HS-27A (cell line): ENCODE results near the gene COPZ2.
"Not testable (repeated sequence)": the region's sequence is repeated elsewhere in the genome, so short reads cannot be mapped to it uniquely, and the experiment has no call there.

ENCODE experiments used
- DNase-seq: peaks from one replicate; pipeline ENCODE4 v3.0.0-alpha.2; 2012; ENCODE audit warnings: low read depth, missing footprints

Gene COPZ2

DNA sequence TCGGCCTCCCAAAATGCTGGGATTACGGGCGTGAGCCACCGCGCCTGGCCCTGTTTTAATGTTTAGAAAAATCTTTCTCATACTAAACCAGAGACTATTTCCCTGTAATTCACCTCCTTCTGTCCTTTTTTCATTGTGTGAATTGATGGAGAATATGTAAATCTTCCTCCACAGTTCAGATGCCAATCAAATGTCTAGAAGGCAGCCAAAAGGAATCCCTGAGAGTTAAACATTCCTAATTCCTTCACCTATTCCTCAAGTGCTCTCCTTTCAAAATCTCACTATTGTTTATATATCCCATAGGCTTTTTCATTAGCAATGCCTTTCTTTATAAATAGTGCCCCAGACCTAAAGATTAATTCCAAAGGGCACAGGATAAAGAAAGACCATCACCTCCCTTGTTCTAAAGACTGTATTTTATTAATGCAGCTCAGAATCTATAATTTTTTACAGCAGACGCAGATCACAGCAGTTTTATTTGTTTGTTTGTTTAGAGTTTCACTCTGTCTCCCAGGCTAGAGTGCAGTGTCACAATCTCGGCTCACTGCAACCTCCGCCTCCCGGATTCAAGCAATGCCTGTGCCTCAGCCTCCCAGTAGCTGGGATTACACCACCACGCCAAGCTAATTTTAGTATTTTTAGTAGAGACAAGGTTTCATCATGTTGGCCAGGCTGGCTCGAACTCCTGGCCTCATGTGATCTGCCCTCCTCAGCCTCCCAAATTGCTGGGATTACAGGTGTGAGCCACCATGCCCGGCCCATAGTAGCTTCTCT lies 30.5 kb downstream of the COPZ2 start:
- no peak for DNase-seq

DNA sequence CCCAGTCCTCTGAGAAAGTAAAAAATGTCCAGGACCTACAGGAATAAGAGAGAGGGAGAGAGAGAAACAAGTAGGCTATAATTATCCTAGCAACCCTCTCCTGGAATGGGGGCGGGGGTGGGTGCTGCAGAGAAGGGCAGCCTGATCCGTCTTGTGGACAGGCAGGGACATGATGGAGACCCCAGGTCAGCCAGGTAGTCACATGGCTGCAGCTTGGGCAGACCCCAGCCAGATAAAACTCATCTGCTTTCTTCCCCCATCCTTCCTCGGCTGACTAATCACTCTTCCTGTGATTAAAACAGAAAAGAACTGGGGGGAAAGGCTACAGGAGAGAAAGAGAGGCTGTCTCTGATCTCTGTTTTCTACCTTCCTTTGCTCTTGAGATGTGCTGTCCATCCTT lies 32.6 kb downstream of the COPZ2 start:
- no peak for DNase-seq

DNA sequence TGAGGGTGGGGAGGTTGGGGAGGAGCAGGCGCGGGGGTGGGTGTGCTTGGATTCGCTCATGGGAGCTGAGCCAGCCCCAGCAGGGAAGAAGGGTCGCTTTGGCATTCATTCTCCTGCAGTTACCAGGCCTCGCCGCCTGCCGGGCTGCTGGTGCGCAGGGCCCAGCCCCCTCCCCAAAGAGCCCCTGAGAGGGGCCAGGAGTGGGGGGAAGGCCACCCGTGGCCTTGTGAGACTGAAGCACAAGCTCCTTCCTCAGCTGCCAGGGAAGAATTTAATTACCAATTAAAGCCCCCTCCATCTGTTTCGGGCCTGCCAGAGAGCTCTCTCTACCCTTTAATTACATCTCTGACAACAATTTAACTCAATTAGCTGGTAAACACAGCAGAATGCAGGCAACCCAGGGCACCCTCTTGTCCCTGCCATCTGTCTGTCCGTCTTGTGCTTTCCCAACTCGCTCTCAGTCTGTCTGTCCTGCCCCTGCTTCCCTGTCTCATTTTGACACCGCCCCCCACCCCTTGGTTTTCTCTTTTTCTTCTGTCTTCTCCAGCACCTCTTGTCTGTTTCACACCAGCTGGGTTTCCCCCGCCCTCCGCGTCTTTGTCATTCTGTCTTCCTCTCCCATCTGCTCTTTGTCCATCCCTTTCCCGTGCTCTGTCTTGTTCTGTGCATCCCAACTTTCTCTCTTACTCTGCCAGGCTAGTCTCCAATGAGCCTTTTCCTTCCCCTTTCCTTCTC lies 34.0 kb downstream of the COPZ2 start:
- DNase-seq = no peak

DNA sequence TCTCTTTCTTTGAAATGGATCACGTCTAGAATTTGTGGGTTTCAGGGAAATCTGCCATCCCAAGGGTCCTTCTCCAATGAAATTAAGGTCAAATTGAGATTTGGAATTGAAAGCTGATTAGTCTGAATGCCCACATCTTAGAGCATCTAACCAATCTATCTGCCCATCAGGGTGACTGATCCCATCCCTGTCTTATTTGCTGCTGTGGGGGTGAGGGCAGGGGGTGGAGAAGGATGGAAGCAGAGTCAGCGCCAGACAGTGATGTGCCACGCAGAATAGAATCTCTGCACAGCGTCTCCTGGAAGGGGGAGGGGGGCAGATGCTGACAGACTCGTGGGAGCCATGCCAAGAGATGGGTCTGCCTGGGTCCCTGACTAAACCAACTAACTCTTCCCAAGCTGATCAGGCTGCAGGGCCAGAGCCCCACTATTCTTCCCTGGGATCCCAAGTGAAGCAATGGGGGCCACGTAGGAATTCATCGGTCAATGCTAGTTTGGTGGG lies 34.6 kb downstream of the COPZ2 start:
- DNase-seq = no peak

DNA sequence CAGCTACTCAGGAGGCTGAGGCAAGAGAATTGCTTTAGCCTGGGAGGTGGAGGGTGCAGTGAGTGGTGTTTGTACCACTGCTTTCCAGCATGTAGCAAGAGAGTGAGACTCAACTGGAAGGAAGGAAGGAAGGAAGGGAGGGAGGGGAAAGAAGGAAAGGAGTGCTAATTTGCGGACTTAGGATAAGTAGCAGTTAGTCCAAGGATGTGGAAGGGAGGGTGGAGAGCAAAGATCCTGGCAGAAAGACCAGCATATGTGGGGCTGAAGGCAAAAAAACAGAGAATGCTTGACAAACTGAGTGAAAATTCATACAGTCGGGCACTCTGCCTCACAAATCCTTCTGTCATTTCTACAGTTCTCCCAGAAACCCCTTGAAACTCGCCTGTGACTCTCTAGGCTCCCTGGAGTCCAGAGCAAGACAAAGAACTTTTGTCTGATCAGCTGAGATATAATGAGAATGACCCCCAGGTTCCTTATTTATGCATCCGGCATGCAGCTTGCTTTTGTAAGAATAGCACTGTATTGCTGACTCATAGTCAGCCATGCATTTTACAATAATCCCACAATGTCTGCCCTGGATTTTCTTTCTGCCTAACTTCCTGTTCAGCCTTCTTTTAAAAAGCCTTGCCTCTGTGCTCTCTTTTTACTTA lies 35.2 kb downstream of the COPZ2 start:
- DNase-seq = no peak

DNA sequence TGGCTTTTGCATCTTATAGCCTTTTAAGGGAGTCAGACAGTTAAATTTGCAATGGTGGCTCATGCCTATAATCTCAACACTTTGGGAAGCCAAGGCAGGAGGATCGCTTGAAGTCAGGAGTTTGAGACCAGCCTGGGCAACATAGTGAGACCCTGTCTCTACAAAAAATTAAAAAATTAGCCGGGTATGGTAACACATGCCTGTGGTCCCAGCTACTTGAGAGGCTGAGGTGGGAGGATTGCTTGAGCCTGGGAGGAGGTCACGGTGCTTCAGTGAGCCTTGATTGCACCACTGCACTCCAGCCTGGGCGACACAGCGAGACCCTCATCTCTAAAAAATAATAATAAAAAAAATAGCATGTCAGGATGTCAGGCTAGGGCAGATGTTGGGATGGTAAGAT lies 35.9 kb downstream of the COPZ2 start:
- not testable (repeated sequence) for DNase-seq

DNA sequence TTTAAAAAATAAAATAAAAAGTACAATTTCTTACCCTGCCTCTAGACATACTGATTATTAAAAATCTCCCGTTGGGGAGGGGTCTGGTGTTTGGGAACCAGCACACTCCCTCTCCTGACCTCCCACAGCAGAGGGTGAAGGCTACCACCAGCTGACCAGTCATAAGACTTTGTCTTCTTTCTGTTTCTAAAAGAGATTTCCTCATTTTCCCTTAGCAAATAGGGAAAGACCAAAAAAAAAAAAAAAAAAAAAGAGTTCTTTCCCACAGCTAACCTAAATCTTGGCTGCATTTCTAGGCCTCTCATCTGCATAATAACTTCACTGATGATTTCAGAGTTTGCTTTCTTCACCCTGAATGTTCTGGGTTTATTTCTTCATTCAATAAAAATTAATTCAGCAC lies 36.4 kb downstream of the COPZ2 start:
- DNase-seq = no peak

DNA sequence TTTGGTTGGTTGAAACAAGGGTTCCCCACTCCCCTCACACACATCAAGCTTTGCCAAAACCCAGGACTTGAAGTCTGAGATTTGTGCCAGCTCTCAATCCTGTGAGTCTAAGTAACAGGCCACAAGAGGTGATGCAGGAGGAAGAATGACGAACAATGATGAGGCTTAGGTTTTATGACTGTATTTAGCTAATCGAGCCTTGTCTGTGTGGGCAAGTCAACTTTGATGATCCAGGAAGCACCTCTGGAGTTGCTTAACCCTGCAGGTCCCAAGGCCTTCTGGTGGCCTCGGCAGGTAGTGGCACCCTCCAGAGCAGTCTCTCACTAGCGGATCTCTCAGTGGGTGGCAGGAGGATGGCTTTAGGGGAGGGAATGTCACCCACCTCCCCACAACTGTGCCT lies 38.0 kb downstream of the COPZ2 start:
- DNase-seq = no peak

DNA sequence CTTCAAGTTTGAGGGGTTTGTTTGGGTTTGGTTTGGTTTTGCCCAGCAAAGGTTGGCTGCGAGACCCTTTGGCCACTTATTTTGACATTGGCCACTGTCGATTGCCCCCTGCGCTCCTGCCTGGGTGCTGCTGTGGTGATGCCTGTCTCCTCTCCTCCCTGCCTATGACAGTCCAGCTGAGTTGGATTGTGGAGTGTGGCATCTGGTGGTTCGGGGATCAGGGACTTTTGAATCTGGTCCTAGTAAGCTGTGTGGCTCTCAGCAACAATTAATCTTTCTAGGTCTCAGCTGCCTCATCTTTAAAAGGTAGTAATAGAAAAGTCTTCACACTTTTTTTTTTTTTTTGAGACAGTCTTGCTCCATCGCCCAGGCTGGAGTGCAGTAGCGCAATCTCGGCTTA lies 39.6 kb downstream of the COPZ2 start:
- DNase-seq = no peak

DNA sequence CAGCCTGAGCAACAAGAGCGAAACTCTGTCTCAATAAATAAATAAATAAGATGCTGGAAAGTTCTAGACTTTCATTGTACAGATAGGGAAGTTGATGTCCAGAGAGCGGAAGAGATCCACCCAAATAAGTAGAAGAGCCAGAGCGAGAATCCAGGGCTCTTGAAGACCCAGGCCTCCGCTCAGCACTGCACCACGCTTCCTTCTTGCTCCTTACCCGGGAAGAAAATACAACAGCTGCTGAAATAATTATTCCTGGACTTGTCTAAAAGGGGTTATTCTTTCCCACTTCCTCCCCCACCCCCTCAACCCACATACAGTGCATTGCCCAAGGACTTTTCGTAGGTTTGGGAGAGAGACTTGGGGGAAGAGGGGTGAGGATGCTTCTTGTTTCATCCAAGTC lies 40.0 kb downstream of the COPZ2 start:
- no peak for DNase-seq

DNA sequence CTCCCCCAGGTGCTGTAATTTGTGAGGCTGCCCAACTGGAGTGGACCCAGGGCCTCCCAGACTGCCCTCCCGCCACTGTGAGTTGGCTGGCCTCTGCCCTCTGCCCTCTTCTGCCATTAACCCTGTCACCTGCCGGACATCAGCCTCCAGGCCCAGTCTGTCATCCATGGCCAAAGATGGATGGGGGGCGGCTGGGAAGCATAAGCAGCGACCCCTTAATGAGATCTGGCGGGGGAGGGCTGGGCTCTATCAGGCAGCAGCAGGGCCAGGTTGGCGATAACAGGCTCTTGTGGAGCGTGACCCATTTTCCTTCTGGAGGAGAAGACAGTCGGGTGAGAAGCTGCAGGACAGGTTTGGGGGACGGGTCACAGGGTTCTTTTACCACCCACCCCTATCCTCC lies 41.4 kb downstream of the COPZ2 start:
- no peak for DNase-seq

DNA sequence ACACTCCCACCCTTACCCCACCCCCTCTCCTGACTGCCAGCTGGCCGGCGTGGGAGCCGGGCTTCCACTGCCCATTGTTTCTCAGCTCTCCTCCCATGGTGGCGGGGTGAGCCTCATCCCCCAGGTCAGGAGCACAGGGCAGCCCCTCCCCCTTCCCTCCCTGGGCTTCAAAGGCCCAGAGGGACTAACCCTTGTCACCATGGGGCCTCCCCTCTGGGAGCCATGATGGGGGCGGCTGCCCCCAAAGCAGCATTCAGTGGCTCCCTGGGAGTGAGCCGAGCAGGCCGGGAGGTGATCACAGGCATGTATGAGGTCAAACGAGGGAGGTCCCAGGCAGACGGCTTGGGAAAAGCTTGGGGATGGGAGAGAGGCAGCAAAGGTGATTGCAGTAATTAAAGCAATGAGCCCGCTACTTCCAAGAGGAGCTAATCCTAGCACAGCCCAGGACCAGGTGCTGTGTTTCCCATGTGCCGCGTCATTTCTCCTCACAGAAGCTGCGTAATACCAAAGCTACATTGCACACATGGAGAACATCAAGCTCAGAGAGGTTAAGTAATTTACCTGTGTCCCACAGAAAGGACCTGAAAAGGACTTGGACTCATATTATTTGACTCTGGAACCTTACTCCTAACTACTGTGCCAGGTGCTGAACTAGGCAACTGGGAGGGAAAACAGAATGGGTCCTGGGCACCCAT lies 42.2 kb downstream of the COPZ2 start:
- DNase-seq = no peak

DNA sequence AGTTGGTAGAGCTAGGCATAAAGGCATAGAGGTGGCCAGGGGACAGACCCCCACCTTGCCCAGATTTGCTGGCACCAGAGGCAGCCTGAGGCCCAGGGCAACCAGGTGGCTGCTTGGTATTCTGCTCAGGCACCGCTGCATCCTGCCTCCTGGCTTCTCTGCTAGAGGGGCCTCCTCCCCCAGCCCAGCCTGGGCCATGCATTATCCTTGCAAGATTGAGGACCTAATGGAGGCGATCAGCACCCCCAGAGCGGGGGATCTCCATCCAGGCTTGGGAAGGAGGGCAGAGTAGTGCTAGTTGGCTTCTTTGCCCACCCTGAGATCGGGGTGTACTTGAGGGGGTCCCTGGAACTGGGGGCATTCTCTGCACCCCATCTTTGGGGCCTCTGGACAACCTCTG lies 42.9 kb downstream of the COPZ2 start:
- no peak for DNase-seq

DNA sequence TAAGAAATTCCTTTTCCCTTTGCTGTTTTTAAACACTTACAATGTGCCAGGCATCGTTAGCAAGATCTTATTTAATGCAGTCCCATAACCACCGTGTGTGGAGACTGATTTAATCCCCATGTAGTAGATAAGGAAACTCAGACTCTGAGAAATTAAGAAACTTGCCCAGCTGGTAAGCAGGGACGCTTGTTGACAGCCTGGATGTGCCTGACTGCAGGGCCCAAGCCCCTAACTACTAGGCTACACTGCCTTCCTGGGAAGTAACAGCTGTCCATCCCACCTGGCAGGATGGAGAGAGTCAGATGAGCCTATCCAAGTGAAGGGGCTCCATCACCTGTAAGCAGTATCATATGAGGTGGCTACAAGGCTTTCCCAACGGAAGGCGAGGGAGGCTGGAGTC lies 43.6 kb downstream of the COPZ2 start:
- DNase-seq = no peak

DNA sequence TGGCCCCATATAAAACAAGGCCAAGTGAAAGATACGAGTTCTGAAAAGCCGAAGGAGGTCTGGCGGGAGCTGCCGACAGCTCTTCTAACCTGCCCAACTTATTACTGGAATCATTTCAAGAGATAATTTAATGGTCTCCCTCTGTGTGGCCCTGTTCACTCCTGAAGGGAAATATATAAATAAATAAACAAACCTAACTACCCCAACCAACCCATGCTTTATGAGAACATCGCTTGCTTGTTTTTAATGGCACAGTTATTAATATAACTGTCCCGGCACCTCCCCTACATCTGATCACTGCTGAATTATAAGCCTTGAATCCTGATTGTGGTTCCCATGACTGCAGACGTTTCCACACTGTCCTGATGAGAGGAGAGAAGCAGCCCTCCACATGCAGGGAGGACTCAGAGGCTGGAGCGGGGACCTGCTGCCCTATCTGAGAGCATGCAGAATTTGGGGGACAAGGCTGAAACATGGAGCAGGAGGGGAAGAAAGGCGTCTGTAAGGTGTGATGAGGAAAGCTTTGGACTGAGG lies 44.5 kb downstream of the COPZ2 start:
- DNase-seq = no peak

DNA sequence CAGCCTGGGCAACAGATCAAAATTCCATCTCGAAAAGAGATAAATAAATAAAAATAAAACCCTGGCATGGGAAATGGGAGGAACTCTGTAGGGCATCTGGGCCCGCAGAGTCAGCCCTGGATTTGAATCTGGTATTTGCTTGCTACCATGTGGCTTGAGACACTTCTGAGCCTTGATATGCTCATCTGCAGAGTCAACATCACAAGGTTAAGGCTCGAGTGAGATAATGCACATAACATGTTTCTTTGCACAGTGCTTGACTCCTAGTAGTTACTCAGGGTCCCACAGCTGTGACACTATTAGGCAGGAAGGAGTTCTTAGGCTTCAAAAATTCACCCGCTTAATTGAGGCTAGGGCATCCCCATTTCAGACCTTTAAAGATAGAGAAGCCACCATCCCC lies 45.4 kb downstream of the COPZ2 start:
- no peak for DNase-seq

DNA sequence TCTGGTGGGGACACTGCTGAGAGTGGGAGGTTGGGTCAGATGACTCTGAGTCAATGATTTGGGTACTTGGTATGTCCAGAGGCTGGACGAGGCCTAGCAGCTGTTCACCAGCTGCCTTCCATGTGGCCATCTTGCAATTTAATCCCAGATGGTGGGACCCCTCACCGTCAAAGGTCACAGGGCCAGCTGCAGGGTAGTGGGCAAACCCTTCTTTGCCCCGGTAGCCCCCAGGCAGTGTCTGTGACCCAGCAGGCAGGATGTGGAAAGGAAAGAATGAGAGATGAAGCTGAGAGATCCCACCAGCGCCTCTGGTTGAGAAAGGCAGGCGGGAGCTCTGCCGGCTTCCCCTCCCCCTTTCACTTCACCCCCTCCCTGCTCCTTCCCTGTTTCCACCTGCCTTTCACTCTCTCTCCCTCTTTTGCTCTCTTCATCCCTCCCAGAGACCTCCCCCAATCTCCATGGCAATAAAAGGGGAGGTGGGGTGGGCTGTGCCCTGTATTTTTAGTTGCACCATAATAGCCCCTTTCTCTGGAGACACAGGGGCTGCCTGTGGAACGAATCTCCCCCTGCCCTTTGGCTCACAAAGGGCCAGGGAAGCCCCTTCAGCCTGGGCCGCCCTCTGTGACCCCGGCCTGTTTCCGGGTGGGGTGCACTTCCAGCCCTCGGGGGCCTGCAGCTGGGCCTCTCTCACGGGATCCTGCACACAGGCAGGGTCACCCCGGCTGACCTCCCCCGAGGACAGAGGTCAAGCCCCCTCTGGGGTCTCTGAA lies 46.5 kb downstream of the COPZ2 start:
- no peak for DNase-seq

DNA sequence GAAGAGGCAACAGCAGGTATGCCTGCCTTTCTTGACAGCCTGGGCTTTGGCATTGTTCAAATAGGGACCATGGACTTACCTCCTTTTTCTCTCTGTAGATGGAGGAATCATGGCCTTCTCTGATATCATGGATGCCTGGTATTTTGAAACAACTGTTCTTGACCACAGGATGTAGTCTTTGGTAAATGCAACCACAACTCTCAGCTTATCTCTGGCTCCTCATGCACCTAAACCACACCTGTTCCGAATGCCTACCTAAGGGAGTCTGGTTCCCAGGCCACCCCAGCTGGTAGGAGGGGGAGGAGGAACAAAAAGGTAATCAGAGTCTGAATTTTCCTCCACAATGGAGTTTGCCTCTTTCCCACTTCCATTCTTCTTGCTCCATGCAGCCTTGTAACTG lies 47.9 kb downstream of the COPZ2 start:
- DNase-seq = no peak

DNA sequence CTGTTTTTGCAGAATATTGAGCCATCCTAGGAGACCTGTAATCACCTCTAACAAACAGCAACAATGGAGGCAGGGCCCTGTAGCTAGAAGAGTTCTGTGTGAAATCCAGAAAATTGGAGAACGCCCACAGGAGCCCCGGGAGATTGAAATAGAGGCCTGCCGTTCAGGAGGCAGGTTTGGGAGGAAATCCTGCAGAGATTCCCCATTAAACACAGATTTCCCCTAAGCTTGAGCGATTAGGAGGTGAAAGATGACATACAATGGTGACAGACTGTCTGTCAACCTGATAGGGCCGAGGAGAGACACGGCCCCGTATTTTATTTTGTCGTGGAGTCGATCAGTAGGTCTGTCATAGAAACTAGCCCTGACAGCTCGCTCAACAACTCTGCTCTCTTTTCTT lies 48.4 kb downstream of the COPZ2 start:
- no peak for DNase-seq

DNA sequence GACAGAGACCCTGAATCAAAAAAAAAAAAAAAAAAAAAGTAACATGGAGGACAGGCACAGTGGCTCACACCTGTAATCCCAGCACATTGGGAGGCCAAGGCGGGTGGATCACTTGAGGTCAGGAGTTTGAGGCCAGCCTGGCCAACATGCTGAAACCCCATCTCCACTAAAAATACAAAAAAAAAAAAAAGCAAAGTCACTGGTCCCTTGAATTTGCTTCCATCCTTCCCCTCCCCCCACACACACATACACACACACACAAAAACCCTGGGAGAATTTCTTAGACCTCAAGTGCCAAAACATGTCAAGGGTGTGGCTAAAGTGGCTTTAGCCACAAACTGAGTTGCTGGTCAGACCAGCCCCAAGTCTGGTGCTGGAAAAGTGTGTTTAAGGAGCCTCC lies 49.2 kb downstream of the COPZ2 start:
- DNase-seq = not testable (repeated sequence)

DNA sequence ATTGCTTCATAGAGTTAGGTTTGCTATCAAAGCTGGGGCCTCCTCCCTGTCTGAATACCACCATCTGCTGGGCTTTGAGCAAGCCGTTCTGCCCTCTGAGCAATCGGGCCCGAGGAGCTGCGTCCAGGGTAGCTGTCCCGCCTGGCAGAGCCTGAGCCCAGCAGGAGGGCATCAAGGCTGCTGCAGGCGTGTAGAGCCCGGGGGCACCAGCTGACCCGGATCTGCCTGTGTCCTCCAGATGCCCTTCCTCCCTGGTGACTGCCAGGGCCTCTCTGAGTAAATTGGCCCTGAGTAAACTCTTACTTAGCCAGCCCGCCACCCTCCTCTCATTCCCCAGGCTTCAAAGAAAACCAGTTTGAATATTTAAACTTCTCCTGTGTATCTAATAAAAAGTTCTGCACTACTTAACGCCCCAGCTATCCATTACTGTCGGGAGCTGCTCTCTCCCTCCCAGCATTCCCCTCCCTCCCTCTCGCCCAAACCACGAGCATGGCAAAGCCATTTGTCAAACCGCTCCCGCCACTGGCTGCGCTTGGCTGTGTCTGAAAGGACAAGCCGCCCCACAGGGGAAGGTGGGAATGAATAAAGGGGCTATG lies 50.3 kb downstream of the COPZ2 start:
- no peak for DNase-seq
